K562 (cell line): ENCODE results near the gene CFAP410.

Experiments
- HDAC8 ChIP-seq: fragments of 450-650 bp; IDR thresholded peaks from 2 replicates; pipeline ENCODE4 v1.6.1; 2016; ENCODE audit warnings: mild to moderate bottlenecking, missing genetic modification characterization, moderate library complexity, missing compliant biosample characterization
- PHF8 ChIP-seq: fragments of 200-600 bp; sonication (generic); IDR thresholded peaks from 2 replicates; pipeline ENCODE4 v1.6.1; 2012; ENCODE audit warnings: mixed run types, mild to moderate bottlenecking, inconsistent platforms, low read length, moderate library complexity, borderline replicate concordance
- SNRNP70 ChIP-seq: fragments of 200-400 bp; formaldehyde crosslinking; optimal IDR thresholded peaks from 2 replicates; pipeline ENCODE3; 2017; ENCODE audit warnings: low read depth, low read length
- TF ChIP-seq, protein P1 (sequence below), 3 experiments: fragments of 200-800 bp in 1 of 3; sonication (Bioruptor generic) in 1 of 3; sonication (generic) in 1 of 3; formaldehyde crosslinking in 1 of 3; IDR thresholded peaks; 2 replicates each; pipeline versions ENCODE4 v1.6.1 to v1.8.0; 2016 to 2022; ENCODE audit warnings: mild to moderate bottlenecking in 2 of 3, missing compliant biosample characterization in 2 of 3, missing genetic modification characterization in 2 of 3, missing genetic modification reagents in 1 of 3

DNA sequence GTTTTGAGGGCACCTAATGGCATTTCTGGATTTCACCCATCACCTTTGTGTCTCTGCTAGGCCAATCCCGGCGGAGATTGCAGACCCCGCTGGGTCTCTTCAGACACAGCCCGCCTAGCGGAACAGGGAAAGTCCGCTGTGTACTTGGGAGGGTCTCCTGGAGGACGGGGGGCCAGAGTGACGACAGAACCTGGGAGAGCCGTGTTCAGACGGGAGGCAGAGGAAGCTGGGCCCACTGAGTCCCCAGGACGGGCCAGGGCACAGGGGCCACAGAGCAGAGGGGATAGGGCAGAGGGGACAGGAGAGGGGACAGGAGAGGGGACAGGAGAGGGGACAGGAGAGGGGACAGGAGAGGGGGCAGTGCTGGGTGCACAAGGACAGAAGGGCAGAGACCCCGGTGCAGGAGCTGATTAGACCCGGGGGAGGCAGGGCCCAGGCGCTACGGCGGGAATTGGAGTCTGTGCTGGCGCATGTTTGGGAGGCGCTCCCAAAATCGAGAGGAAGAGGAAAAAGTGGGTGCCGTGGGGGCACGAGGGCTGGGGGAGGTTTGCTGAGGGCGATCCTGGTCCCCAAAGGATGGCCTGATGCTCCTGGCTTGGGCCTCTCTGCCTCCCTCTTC is 26.9 kb upstream of the CFAP410 start:
- TF ChIP-seq, protein P1, sequence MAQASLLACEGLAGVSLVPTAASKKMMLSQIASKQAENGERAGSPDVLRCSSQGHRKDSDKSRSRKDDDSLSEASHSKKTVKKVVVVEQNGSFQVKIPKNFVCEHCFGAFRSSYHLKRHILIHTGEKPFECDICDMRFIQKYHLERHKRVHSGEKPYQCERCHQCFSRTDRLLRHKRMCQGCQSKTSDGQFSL (CRISPR knock-in tag; IDR thresholded peaks at IDR 0.05) = no peak
- TF ChIP-seq, protein P1 (tag; IDR thresholded peaks at IDR 0.05) = no peak
- TF ChIP-seq HDAC8 (tag) (no peak), PHF8 (no peak), SNRNP70 (no peak)
